Keratinocyte (primary cell): ENCODE data around the gene CPAMD8. TPM values are rescaled to one million over a fixed set of nuclear protein-coding genes. Genes with fewer than 3 reads are reported as not detected.

ENCODE experiments used
- DNase-seq: peaks from one replicate; pipeline ENCODE4 v3.0.0-alpha.2; 2011; ENCODE audit warnings: low read depth, missing footprints, low spot score
- FAIRE-seq: peaks from 2 replicates; lab custom pipeline; 2011; peaks lifted over from hg19 to GRCh38; lab: Jason Lieb, UNC
- H2AFZ ChIP-seq: 2 replicates; pipeline ENCODE4 v1.6.0; 2012; ENCODE audit warnings: low read length, control low read depth, inconsistent platforms; ENCODE audit not compliant: control insufficient read depth
- H3K27ac ChIP-seq: 2 replicates; pipeline ENCODE4 v1.5.1; 2011; ENCODE audit warnings: low read length; ENCODE audit not compliant: control insufficient read depth, insufficient read depth
- H3K27me3 ChIP-seq: 3 replicates; pipeline ENCODE4 v1.6.0; 2011; ENCODE audit warnings: low read length; ENCODE audit not compliant: control insufficient read depth, insufficient read depth; ENCODE audit errors: extremely low read depth
- H3K36me3 ChIP-seq, 2 experiments: 2 replicates in 1 of 2; 3 replicates in 1 of 2; pipeline ENCODE4 v1.5.1; 2011; ENCODE audit warnings: low read length in 2 of 2, mild to moderate bottlenecking in 1 of 2; ENCODE audit not compliant: control insufficient read depth in 2 of 2, insufficient read depth in 2 of 2; ENCODE audit errors: extremely low read depth in 1 of 2
- H3K4me1 ChIP-seq: 3 replicates; pipeline ENCODE4 v1.5.1; 2011; ENCODE audit warnings: low read length; ENCODE audit not compliant: control insufficient read depth, insufficient read depth; ENCODE audit errors: extremely low read depth
- H3K4me2 ChIP-seq: 3 replicates; pipeline ENCODE4 v1.6.0; 2011; ENCODE audit warnings: low read depth, low read length; ENCODE audit not compliant: control insufficient read depth, insufficient read depth; ENCODE audit errors: extremely low read depth
- H3K4me3 ChIP-seq, 3 experiments: fragments of 200-600 bp in 1 of 3; sonication (generic) in 1 of 3; 2 replicates in 2 of 3; 3 replicates in 1 of 3; pipeline ENCODE4 v1.5.1; 2011 to 2016; ENCODE audit warnings: low read length in 3 of 3, mild to moderate bottlenecking in 3 of 3, control low read depth in 2 of 3, inconsistent platforms in 1 of 3, low read depth in 1 of 3, mixed read lengths in 1 of 3, mixed run types in 1 of 3, moderate library complexity in 1 of 3; ENCODE audit not compliant: control insufficient read depth in 2 of 3, insufficient read depth in 2 of 3; ENCODE audit errors: extremely low read depth in 1 of 3
- H3K79me2 ChIP-seq: 2 replicates; pipeline ENCODE4 v1.6.0; 2012; ENCODE audit warnings: low read length; ENCODE audit not compliant: control insufficient read depth, insufficient read depth
- H3K9ac ChIP-seq: 3 replicates; pipeline ENCODE4 v1.6.0; 2011; ENCODE audit warnings: low read length; ENCODE audit not compliant: control insufficient read depth, insufficient read depth; ENCODE audit errors: extremely low read depth
- H3K9me1 ChIP-seq: 3 replicates; pipeline ENCODE4 v1.6.0; 2011; ENCODE audit warnings: low read length; ENCODE audit not compliant: control insufficient read depth, insufficient read depth; ENCODE audit errors: extremely low read depth
- H3K9me3 ChIP-seq: 2 replicates; pipeline ENCODE4 v1.5.1; 2012; ENCODE audit warnings: low read depth, low read length; ENCODE audit not compliant: control insufficient read depth
- H4K20me1 ChIP-seq: 3 replicates; pipeline ENCODE4 v1.6.0; 2011; ENCODE audit warnings: low read length; ENCODE audit not compliant: control insufficient read depth, insufficient read depth; ENCODE audit errors: extremely low read depth
- EZH2 ChIP-seq: IDR thresholded peaks from one replicate; pipeline ENCODE4 v1.6.1; 2012; ENCODE audit warnings: inconsistent platforms, mild to moderate bottlenecking, low read length, moderate library complexity
- dilution Hi-C: fragments of 300-500 bp; cut with MboI; formaldehyde crosslinking; loops from one replicate; pipeline ENCODE4 v1.7.0; 2020; ENCODE audit warnings: low sequenced_read_pairs; ENCODE audit not compliant: extremely low pct_ligation_motif_present
- polyA plus RNA-seq, 5 experiments: library from polyadenylated mRNA; depleted of rRNA in 3 of 5; stranded (reverse) in 3 of 5; stranded (forward) in 1 of 5; unstranded in 1 of 5; fragments of >200 nt; gene quantifications; 1 replicate in 1 of 5; 2 replicates in 3 of 5; 3 replicates in 1 of 5; pipeline versions ENCODE4 v1.2.1 to v1.2.3, GENCODE V29; 2011 to 2012; ENCODE audit warnings: missing spikeins in 2 of 5, low read depth in 1 of 5, low replicate concordance in 1 of 5
- TF ChIP-seq, protein P1 (sequence below), 3 experiments: IDR thresholded peaks in 1 of 3; conservative IDR thresholded peaks in 1 of 3; optimal IDR thresholded peaks in 1 of 3; 2 replicates in 2 of 3; 3 replicates in 1 of 3; pipeline versions ENCODE3 to v1.5.1; 2011; ENCODE audit warnings: low read length in 3 of 3, mild to moderate bottlenecking in 3 of 3, moderate library complexity in 2 of 3, control low read depth in 1 of 3, inconsistent platforms in 1 of 3; ENCODE audit not compliant: insufficient read depth in 2 of 3; ENCODE audit errors: extremely low read depth in 1 of 3

CPAMD8 gene
- polyA plus RNA-seq, 1 donor (not counting 4 experiments of a cell fraction or from before 2014, with no cell fraction given) = 0.38 TPM

DNA sequence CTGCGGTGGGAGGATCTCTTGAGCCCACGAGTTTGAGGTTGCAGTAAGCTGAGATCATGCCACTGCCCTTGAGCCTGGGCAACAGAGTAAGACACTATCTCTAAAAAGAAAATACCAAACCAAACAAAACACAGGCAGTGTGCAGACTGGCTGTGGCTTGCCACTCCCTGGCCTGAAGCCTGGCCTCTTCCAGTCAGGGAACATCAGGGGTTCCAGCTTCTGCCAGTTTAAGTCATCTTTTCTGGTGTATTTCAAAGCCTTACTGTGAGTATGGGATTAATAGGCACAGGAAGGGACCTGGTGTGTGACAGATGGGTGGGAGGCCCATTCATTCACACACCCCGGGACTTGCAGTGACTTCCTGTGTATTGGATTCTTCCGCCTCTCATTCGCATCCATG, 164.8 kb downstream of the CPAMD8 start:
- no peak for FAIRE-seq

GRCh38 chr19:16861011-16861410, 165.6 kb downstream of the CPAMD8 start:
- no peak overlapping the region for H2AFZ ChIP-seq
- no peaks in the 10 kb centered on the region for H3K79me2 ChIP-seq
- H3K4me2 ChIP-seq = no peak overlapping the region
- no peaks in the 10 kb centered on the region for H3K27me3 ChIP-seq
- H3K27ac ChIP-seq = no peak overlapping the region
- no peak overlapping the region for H3K9ac ChIP-seq
- H3K9me1 ChIP-seq = no peaks in the 10 kb centered on the region
- TF ChIP-seq EZH2 = no peak
- TF ChIP-seq, protein P1, sequence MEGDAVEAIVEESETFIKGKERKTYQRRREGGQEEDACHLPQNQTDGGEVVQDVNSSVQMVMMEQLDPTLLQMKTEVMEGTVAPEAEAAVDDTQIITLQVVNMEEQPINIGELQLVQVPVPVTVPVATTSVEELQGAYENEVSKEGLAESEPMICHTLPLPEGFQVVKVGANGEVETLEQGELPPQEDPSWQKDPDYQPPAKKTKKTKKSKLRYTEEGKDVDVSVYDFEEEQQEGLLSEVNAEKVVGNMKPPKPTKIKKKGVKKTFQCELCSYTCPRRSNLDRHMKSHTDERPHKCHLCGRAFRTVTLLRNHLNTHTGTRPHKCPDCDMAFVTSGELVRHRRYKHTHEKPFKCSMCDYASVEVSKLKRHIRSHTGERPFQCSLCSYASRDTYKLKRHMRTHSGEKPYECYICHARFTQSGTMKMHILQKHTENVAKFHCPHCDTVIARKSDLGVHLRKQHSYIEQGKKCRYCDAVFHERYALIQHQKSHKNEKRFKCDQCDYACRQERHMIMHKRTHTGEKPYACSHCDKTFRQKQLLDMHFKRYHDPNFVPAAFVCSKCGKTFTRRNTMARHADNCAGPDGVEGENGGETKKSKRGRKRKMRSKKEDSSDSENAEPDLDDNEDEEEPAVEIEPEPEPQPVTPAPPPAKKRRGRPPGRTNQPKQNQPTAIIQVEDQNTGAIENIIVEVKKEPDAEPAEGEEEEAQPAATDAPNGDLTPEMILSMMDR (optimal IDR thresholded peaks at IDR 0.05 in 1 of 3, IDR thresholded peaks at IDR 0.05 in 1 of 3, conservative IDR thresholded peaks at IDR 0.05 in 1 of 3; ENCODE audit: extremely low read depth in 1 of 3, insufficient read depth in 2 of 3, low read length in 3 of 3) = no peak
- FAIRE-seq (no peak), DNase-seq (no peak)
- H4K20me1 ChIP-seq = no peaks in the 10 kb centered on the region
- peaks cover 7 to 9% of the 10 kb centered on the region in 2 experiments for H3K36me3 ChIP-seq
- dilution Hi-C loops = no loop called here
- no peak overlapping the region for H3K4me3 ChIP-seq
- H3K4me1 ChIP-seq = no peaks in the 10 kb centered on the region
- H3K9me3 ChIP-seq = no peaks in the 10 kb centered on the region

More for the DNA sequence above, 164.8 kb downstream of the CPAMD8 start:
- TF ChIP-seq, protein P1 (optimal IDR thresholded peaks at IDR 0.05 in 1 of 3, IDR thresholded peaks at IDR 0.05 in 1 of 3, conservative IDR thresholded peaks at IDR 0.05 in 1 of 3; ENCODE audit: extremely low read depth in 1 of 3, insufficient read depth in 2 of 3, low read length in 3 of 3) = no peak
- no peak for TF ChIP-seq EZH2
- no peaks in the 10 kb centered on the region for H3K4me1 ChIP-seq
- H2AFZ ChIP-seq = no peak overlapping the region
- H3K79me2 ChIP-seq = no peaks in the 10 kb centered on the region
- no peaks in the 10 kb centered on the region for H3K9me3 ChIP-seq
- H3K4me3 ChIP-seq = no peak overlapping the region
- H3K9me1 ChIP-seq = no peaks in the 10 kb centered on the region
- H3K4me2 ChIP-seq = no peak overlapping the region
- no peaks in the 10 kb centered on the region for H4K20me1 ChIP-seq
- H3K36me3 ChIP-seq = peaks cover 7 to 13% of the 10 kb centered on the region in 2 experiments
- no peak overlapping the region for H3K27ac ChIP-seq
- dilution Hi-C loops = no loop called here
- no peaks in the 10 kb centered on the region for H3K27me3 ChIP-seq
- no peak for DNase-seq
- H3K9ac ChIP-seq = no peak overlapping the region
